OCI-LY3 (cell line): ENCODE measurements around the gene SLC8A2.

ENCODE experiments used
- H2AFZ ChIP-seq: fragments of 200-600, 300-600 bp; shearing (Covaris generic); 2 replicates; pipeline ENCODE4 v1.6.0; 2014; ENCODE audit warnings: antibody characterized with exemption, low read depth, low read length
- H3K27ac ChIP-seq: fragments of 200-600, 300-600 bp; sonication (generic); 2 replicates; pipeline ENCODE4 v1.5.1; 2014; ENCODE audit warnings: mild to moderate bottlenecking, low read length, moderate library complexity, mixed read lengths
- H3K27me3 ChIP-seq: fragments of 200-600, 300-600 bp; sonication (generic); 2 replicates; pipeline ENCODE4 v1.6.1; 2014; ENCODE audit warnings: low read depth, low read length, mixed read lengths
- H3K36me3 ChIP-seq: fragments of 200-600, 300-600 bp; sonication (generic); replicated peaks from 2 replicates; pipeline ENCODE3; 2014; ENCODE audit warnings: low read depth, low read length, mixed read lengths
- H3K4me1 ChIP-seq: fragments of 300-600, 200-600 bp; sonication (generic); 2 replicates; pipeline ENCODE4 v1.6.1; 2014; ENCODE audit warnings: low read length, mixed read lengths
- H3K4me2 ChIP-seq: fragments of 200-600, 300-600 bp; sonication (generic); 2 replicates; pipeline ENCODE4 v1.6.1; 2014; ENCODE audit warnings: low read length, mixed read lengths
- H3K4me3 ChIP-seq: fragments of 300-600, 200-600 bp; sonication (generic); 2 replicates; pipeline ENCODE4 v1.5.1; 2014; ENCODE audit warnings: antibody characterized with exemption, mild to moderate bottlenecking, low read length, moderate library complexity
- H3K79me2 ChIP-seq: fragments of 300-600, 200-600 bp; shearing (Covaris generic); 2 replicates; pipeline ENCODE4 v1.6.1; 2014; ENCODE audit warnings: mild to moderate bottlenecking, low read length, mixed read lengths
- H3K9ac ChIP-seq: fragments of 300-600, 200-600 bp; shearing (Covaris generic); 2 replicates; pipeline ENCODE4 v1.6.0; 2014; ENCODE audit warnings: mild to moderate bottlenecking, low read length, moderate library complexity
- H3K9me3 ChIP-seq: fragments of 200-600, 300-600 bp; shearing (Covaris generic); 2 replicates; pipeline ENCODE4 v1.6.1; 2014; ENCODE audit warnings: low read length, mixed read lengths; ENCODE audit not compliant: insufficient read depth
- H4K20me1 ChIP-seq: fragments of 200-600, 300-600 bp; sonication (generic); 2 replicates; pipeline ENCODE4 v1.6.1; 2016; ENCODE audit warnings: low read length, mixed read lengths; ENCODE audit not compliant: insufficient read depth
- EZH2phosphoT487 ChIP-seq: fragments of 200-600 bp; shearing (Covaris generic); IDR thresholded peaks from 2 replicates; pipeline ENCODE4 v1.6.1; 2018; ENCODE audit warnings: antibody characterized with exemption, mixed run types, low read depth
- TF ChIP-seq, protein P1 (sequence below): fragments of 200-600, 300-600 bp; sonication (generic); IDR thresholded peaks from 2 replicates; pipeline ENCODE4 v1.5.1; 2014; ENCODE audit warnings: antibody characterized with exemption, low read length, low read depth

SLC8A2 gene

DNA sequence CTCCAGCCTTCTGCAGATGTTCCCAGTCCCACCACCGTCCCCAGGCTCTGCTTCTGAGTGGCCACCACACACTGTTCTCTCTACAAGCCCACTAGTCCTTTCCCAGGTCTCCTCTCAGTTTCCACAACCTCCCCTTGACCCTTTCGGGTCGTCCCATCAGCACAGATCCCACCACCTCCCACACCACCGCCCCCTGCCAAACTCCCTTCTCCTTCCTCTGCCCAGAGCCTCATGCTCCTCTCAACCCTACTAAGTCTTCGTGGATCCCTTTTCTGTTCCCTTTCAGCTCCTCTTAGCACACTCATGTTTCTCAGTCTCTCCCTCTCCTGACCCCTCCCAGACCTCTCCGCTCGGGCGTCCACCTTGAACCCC lies 41.2 kb upstream of the SLC8A2 start:
- H4K20me1 ChIP-seq = peaks cover 36% of the 10 kb centered on the region
- H3K36me3 ChIP-seq = no peaks in the 10 kb centered on the region
- no peak for TF ChIP-seq EZH2phosphoT487
- TF ChIP-seq, protein P1, sequence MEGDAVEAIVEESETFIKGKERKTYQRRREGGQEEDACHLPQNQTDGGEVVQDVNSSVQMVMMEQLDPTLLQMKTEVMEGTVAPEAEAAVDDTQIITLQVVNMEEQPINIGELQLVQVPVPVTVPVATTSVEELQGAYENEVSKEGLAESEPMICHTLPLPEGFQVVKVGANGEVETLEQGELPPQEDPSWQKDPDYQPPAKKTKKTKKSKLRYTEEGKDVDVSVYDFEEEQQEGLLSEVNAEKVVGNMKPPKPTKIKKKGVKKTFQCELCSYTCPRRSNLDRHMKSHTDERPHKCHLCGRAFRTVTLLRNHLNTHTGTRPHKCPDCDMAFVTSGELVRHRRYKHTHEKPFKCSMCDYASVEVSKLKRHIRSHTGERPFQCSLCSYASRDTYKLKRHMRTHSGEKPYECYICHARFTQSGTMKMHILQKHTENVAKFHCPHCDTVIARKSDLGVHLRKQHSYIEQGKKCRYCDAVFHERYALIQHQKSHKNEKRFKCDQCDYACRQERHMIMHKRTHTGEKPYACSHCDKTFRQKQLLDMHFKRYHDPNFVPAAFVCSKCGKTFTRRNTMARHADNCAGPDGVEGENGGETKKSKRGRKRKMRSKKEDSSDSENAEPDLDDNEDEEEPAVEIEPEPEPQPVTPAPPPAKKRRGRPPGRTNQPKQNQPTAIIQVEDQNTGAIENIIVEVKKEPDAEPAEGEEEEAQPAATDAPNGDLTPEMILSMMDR = no peak
- no peak overlapping the region for H3K9ac ChIP-seq
- H3K27ac ChIP-seq = no peak overlapping the region
- H3K9me3 ChIP-seq = no peaks in the 10 kb centered on the region
- peaks cover 66% of the 10 kb centered on the region for H3K79me2 ChIP-seq
- H3K4me1 ChIP-seq = peaks cover 26% of the 10 kb centered on the region
- H3K4me3 ChIP-seq = no peak overlapping the region
- H3K4me2 ChIP-seq = no peak overlapping the region
- H2AFZ ChIP-seq = no peak overlapping the region
- H3K27me3 ChIP-seq = peaks cover 17% of the 10 kb centered on the region

DNA sequence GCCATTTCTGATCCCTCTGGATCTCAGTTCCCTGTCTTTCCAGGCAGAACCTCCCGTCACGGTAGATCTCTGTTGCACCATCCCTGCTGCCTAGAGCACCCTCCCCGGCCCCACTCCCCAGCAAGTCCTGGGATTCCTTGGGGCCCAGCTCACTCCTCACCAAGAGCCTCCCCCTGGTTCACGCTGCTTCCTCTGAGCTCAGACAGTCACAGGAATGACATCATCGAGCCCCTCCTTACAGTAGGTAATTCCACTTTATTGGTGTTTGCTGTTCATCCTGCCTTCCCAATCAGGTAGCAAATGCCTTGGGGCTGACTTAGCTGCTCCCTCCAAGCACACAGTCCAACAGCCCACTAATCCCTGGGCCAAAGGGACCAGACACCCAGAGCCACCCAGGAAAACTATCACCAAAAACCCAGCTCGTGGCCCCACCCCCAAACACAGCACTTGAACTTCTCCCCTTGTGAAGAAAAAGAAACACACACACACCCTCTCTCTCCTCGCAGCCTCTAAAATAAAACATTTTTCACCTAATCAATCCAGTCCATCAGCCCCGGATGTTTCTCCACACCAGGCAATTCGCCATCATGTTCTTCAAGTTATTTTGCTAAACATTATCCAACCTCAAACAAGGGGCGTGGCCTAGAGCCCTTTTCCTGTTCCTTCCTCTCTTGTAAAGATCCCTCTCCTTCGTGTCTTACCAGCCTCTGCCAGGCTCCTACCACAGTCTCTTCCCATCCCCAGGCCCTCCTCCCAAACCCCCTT lies 40.7 kb upstream of the SLC8A2 start:
- no peak overlapping the region for H2AFZ ChIP-seq
- H3K9ac ChIP-seq = no peak overlapping the region
- peaks cover 41% of the 10 kb centered on the region for H4K20me1 ChIP-seq
- H3K36me3 ChIP-seq = no peaks in the 10 kb centered on the region
- H3K27ac ChIP-seq = no peak overlapping the region
- H3K4me2 ChIP-seq = no peak overlapping the region
- peaks cover 72% of the 10 kb centered on the region for H3K79me2 ChIP-seq
- no peak overlapping the region for H3K4me3 ChIP-seq
- peaks cover 20% of the 10 kb centered on the region for H3K4me1 ChIP-seq
- TF ChIP-seq EZH2phosphoT487 = no peak
- TF ChIP-seq, protein P1 = no peak
- H3K9me3 ChIP-seq = no peaks in the 10 kb centered on the region
- H3K27me3 ChIP-seq = peaks cover 11% of the 10 kb centered on the region

DNA sequence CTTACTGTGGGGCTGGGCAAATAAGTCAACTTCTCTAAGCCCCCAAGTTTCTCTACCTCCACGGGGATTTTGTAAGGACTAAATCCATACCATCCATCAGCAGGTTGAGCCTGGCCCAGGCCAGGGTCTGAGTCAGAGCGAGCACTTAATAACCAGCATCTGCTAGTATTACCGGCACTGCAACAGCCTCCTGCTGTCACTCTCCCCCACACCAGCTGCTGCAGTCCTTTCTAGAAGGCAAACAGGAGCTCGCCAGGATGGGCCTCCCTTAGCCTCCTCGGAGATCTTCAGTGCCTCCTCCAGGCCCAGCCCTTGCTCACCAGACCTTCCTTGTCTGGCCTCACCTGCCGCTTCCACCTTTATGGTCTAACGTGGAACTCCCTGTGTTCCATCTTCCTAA lies 40.0 kb upstream of the SLC8A2 start:
- TF ChIP-seq EZH2phosphoT487 = no peak
- TF ChIP-seq, protein P1 = no peak
- Histone ChIP-seq H3K9ac (no peak overlapping the region), H3K4me2 (no peak overlapping the region), H3K4me3 (no peak overlapping the region), H2AFZ (no peak overlapping the region), H3K9me3 (no peaks in the 10 kb centered on the region), H3K79me2 (peaks cover 73% of the 10 kb centered on the region), H3K36me3 (no peaks in the 10 kb centered on the region), H3K27ac (no peak overlapping the region), H3K4me1 (peaks cover 20% of the 10 kb centered on the region), H3K27me3 (peaks cover 6% of the 10 kb centered on the region), H4K20me1 (peaks cover 47% of the 10 kb centered on the region)

DNA sequence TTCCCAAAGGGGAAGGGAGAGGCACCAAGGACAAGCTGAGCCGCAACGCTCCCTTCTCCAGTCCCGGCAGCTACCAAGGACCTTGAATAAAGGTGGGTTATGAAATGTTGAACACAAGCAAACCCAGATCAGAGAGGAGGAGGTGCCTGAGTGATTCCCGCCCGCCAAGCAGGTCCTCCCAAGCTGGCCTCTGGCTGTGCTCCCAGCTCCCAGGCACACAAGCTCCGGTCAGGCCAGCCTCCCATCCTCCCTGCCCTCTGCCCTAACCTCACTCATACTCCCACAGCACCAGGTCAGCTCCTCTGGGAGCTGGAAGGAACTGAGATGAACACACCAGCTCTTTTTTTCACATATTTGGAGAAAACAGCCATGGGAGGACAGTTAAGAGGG lies 39.4 kb upstream of the SLC8A2 start:
- Histone ChIP-seq H3K36me3 (no peaks in the 10 kb centered on the region), H3K27me3 (0 out of 2 replicates have a peak, but pooled peaks cover under 1% of the 10 kb centered on the region), H3K9me3 (no peaks in the 10 kb centered on the region), H4K20me1 (peaks cover 53% of the 10 kb centered on the region), H2AFZ (no peak overlapping the region), H3K4me3 (no peak overlapping the region), H3K4me1 (peaks cover 16% of the 10 kb centered on the region), H3K9ac (no peak overlapping the region), H3K79me2 (peaks cover 73% of the 10 kb centered on the region), H3K4me2 (no peak overlapping the region), H3K27ac (no peak overlapping the region)
- TF ChIP-seq, protein P1 = no peak
- no peak for TF ChIP-seq EZH2phosphoT487
